GM10248 (cell line): ENCODE measurements around the gene ATP8B3.

Experiments used
- CTCF ChIA-PET: fragments of 300-600 bp; sonication (Branson Sonifier 250); formaldehyde crosslinking; extraction: SDS; loops from one replicate; lab custom pipeline; 2021; ENCODE audit warnings: antibody characterized with exemption; lab: Yijun Ruan, JAX
- POLR2A ChIA-PET: fragments of 350-650 bp; sonication (Branson Sonifier 250); formaldehyde crosslinking; extraction: SDS; loops from one replicate; lab custom pipeline; 2020; ENCODE audit warnings: antibody characterized with exemption; lab: Yijun Ruan, JAX
- DNase-seq: peaks from one replicate; pipeline ENCODE4 v3.0.0; 2012; ENCODE audit errors: extremely low spot score
- CTCF ChIP-seq: IDR thresholded peaks from 2 replicates; pipeline ENCODE4 v1.5.1; 2012; ENCODE audit warnings: mild to moderate bottlenecking, low read depth; ENCODE audit errors: extremely low read depth, missing control alignments, control extremely low read depth

ATP8B3 gene

GRCh38 chr19:1782521-1782920 is 29.6 kb downstream of the ATP8B3 start:
- CTCF ChIA-PET: interaction anchor here (0.9 to 2.7 kb wide), 5 partner anchors 11 to 338 kb away, joined by 3 to 15 read pairs (median 4); no protein-coding TSS in a partner anchor
- no peak for DNase-seq
- TF ChIP-seq CTCF: no peak
- POLR2A ChIA-PET: no interaction called here

GRCh38 chr19:1780272-1780958 is 31.7 kb downstream of the ATP8B3 start:
- no peak for TF ChIP-seq CTCF
- POLR2A ChIA-PET: interaction anchor here (0.5 kb wide), 1 partner anchor 75 kb away, joined by 3 read pairs; no protein-coding TSS in a partner anchor
- CTCF ChIA-PET: interaction anchor here (1.3 to 1.9 kb wide), 2 partner anchors 15 to 234 kb away, joined by 4 to 10 read pairs; no protein-coding TSS in a partner anchor
- DNase-seq: no peak

- CTCF ChIA-PET: no interaction called here
Observed at GRCh38 chr19:1779574-1779973, 32.5 kb downstream of the ATP8B3 start.

GRCh38 chr19:1777149-1777548 is 34.9 kb downstream of the ATP8B3 start:
- ChIA-PET CTCF (no interaction called here), POLR2A (interaction anchor here (0.6 kb wide), 1 partner anchor 97 kb away, joined by 3 read pairs; no protein-coding TSS in a partner anchor)
- TF ChIP-seq CTCF: no peak
- DNase-seq: no peak

More at GRCh38 chr19:1779574-1779973, 32.5 kb downstream of the ATP8B3 start:
- no peak for DNase-seq
- POLR2A ChIA-PET: interaction anchor here (0.5 kb wide), 1 partner anchor 75 kb away, joined by 3 read pairs; no protein-coding TSS in a partner anchor
- no peak for TF ChIP-seq CTCF

- TF ChIP-seq CTCF: no peak
- no peak for DNase-seq
- POLR2A ChIA-PET: interaction anchor here (0.6 kb wide), 1 partner anchor 98 kb away, joined by 3 read pairs; no protein-coding TSS in a partner anchor
- CTCF ChIA-PET: no interaction called here
Observed at GRCh38 chr19:1776606-1777147, 35.4 kb downstream of the ATP8B3 start.

- no peak for DNase-seq
- POLR2A ChIA-PET: no interaction called here
- CTCF ChIA-PET: interaction anchor here (0.6 kb wide), 1 partner anchor 10 kb away, joined by 3 read pairs; no protein-coding TSS in a partner anchor
- no peak for TF ChIP-seq CTCF
Observed at GRCh38 chr19:1775951-1776605, 36.0 kb downstream of the ATP8B3 start.
